CD8-positive, alpha-beta memory T cell (primary cell): ENCODE data around the gene PCDH9. TPM values are rescaled to one million over a fixed set of nuclear protein-coding genes. Genes with fewer than 3 reads are reported as not detected.

ENCODE experiments used
- CTCF ChIA-PET: fragments of 350-600 bp; sonication (Branson Sonifier 250); formaldehyde crosslinking; loops from one replicate; lab custom pipeline; 2021; ENCODE audit warnings: antibody characterized with exemption; lab: Charles Lee
- POLR2A ChIA-PET: fragments of 350-600 bp; sonication (Branson Sonifier 250); formaldehyde crosslinking; loops from one replicate; lab custom pipeline; 2021; ENCODE audit warnings: antibody characterized with exemption; lab: Charles Lee
- DNase-seq, 5 donors: peaks; one replicate each; pipeline versions ENCODE4 v3.0.0 to v3.0.0-alpha.2; 2020 to 2022; ENCODE audit warnings: mixed read lengths in 1 of 5
- H3K27ac ChIP-seq: one replicate; pipeline ENCODE4 v1.7.0; 2013; ENCODE audit warnings: low read depth, mild to moderate bottlenecking, low read length, moderate library complexity
- H3K27me3 ChIP-seq: 2 replicates; pipeline ENCODE4 v1.7.0; 2013; ENCODE audit warnings: low read length, mild to moderate bottlenecking; ENCODE audit not compliant: insufficient read depth, poor library complexity, severe bottlenecking
- H3K36me3 ChIP-seq: 2 replicates; pipeline ENCODE4 v1.7.0; 2013; ENCODE audit warnings: mild to moderate bottlenecking, low read length, moderate library complexity; ENCODE audit not compliant: insufficient read depth
- H3K4me1 ChIP-seq: 2 replicates; pipeline ENCODE4 v1.7.0; 2013; ENCODE audit warnings: mild to moderate bottlenecking, low read length, moderate library complexity; ENCODE audit not compliant: insufficient read depth
- H3K4me3 ChIP-seq: 2 replicates; pipeline ENCODE4 v1.7.0; 2013; ENCODE audit warnings: mild to moderate bottlenecking, low read length
- H3K9me3 ChIP-seq: 2 replicates; pipeline ENCODE4 v1.7.0; 2013; ENCODE audit warnings: mild to moderate bottlenecking, low read length
- H3K27ac Mint-ChIP-seq, 8 donors: one replicate each; pipeline ENCODE4 v1.8.0; 2020 to 2021; ENCODE audit warnings: mixed read lengths in 8 of 8, mild to moderate bottlenecking in 6 of 8, inconsistent platforms in 3 of 8, moderate library complexity in 3 of 8
- H3K27me3 Mint-ChIP-seq, 2 donors: one replicate each; pipeline ENCODE4 v1.8.0; 2020 to 2021; ENCODE audit warnings: mixed read lengths in 2 of 2, mild to moderate bottlenecking in 1 of 2, moderate library complexity in 1 of 2
- H3K36me3 Mint-ChIP-seq, 3 donors: one replicate each; pipeline ENCODE4 v1.8.0; 2020 to 2021; ENCODE audit warnings: mixed read lengths in 3 of 3, inconsistent platforms in 1 of 3, mild to moderate bottlenecking in 1 of 3
- H3K4me1 Mint-ChIP-seq, 3 donors: one replicate each; pipeline ENCODE4 v1.8.0; 2020 to 2021; ENCODE audit warnings: mixed read lengths in 3 of 3, inconsistent platforms in 1 of 3, mild to moderate bottlenecking in 1 of 3
- H3K4me3 Mint-ChIP-seq, 7 donors: one replicate each; pipeline ENCODE4 v1.8.0; 2020 to 2021; ENCODE audit warnings: mixed read lengths in 7 of 7, mild to moderate bottlenecking in 6 of 7, moderate library complexity in 4 of 7, inconsistent platforms in 2 of 7
- H3K9me3 Mint-ChIP-seq, 5 donors: one replicate each; pipeline ENCODE4 v1.8.0; 2020 to 2022; ENCODE audit warnings: mixed read lengths in 5 of 5, mild to moderate bottlenecking in 3 of 5, moderate library complexity in 2 of 5, inconsistent platforms in 1 of 5
- polyA plus RNA-seq: library from polyadenylated mRNA; unstranded; fragments of 300-500 nt; fragmentation: Illumina TruSeq; gene quantifications from one replicate; pipeline ENCODE4 v1.2.3, GENCODE V29; 2021
- total RNA-seq, 2 experiments: library from RNA; stranded (reverse); gene quantifications; one replicate each; pipeline ENCODE4 v1.2.3, GENCODE V29; 2021

The PCDH9 gene
- total and polyA plus RNA-seq, 3 experiments from 2014 or later, result 0.09 to 0.21 (median 0.16) TPM

- H3K27ac Mint-ChIP-seq, result no peak overlapping the region
- Histone ChIP-seq H3K4me3 (no peak overlapping the region), H3K9me3 (no peaks in the 10 kb centered on the region), H3K4me1 (no peaks in the 10 kb centered on the region), H3K36me3 (no peaks in the 10 kb centered on the region), H3K27ac (no peak overlapping the region), H3K27me3 (no peaks in the 10 kb centered on the region)
- no peak for DNase-seq
- H3K27me3 Mint-ChIP-seq, result no peaks in the 10 kb centered on the region
- CTCF ChIA-PET, result no interaction called here
- no peaks in the 10 kb centered on the region for H3K36me3 Mint-ChIP-seq
- H3K9me3 Mint-ChIP-seq, result peaks cover 2 to 19% (median 9%) of the 10 kb centered on the region in 5 donors
- H3K4me1 Mint-ChIP-seq, result no peaks in the 10 kb centered on the region
- no peak overlapping the region for H3K4me3 Mint-ChIP-seq
- POLR2A ChIA-PET, result no interaction called here
Observed at GRCh38 chr13:66663711-66664110, 566.4 kb downstream of the PCDH9 start.

- no peaks in the 10 kb centered on the region for H3K4me1 Mint-ChIP-seq
- H3K27me3 ChIP-seq, result no peaks in the 10 kb centered on the region
Observed at GRCh38 chr13:66663206-66663605, 566.9 kb downstream of the PCDH9 start.

GRCh38 chr13:66661336-66661735, 568.8 kb downstream of the PCDH9 start:
- H3K27ac ChIP-seq, result no peak overlapping the region
- CTCF ChIA-PET, result no interaction called here

More at GRCh38 chr13:66663206-66663605, 566.9 kb downstream of the PCDH9 start:
- Histone ChIP-seq H3K4me3 (no peak overlapping the region), H3K4me1 (no peaks in the 10 kb centered on the region), H3K27ac (no peak overlapping the region), H3K9me3 (no peaks in the 10 kb centered on the region), H3K36me3 (no peaks in the 10 kb centered on the region)
- Mint-ChIP-seq H3K4me3 (no peak overlapping the region), H3K27ac (no peak overlapping the region), H3K36me3 (no peaks in the 10 kb centered on the region), H3K27me3 (no peaks in the 10 kb centered on the region), H3K9me3 (peaks cover 2 to 15% (median 9%) of the 10 kb centered on the region in 5 donors)
- DNase-seq, result no peak
- CTCF ChIA-PET, result no interaction called here
- POLR2A ChIA-PET, result no interaction called here

GRCh38 chr13:66660468-66660813, 569.7 kb downstream of the PCDH9 start:
- H3K36me3 ChIP-seq, result no peaks in the 10 kb centered on the region
- no peaks in the 10 kb centered on the region for H3K9me3 ChIP-seq
- Mint-ChIP-seq H3K27me3 (no peaks in the 10 kb centered on the region), H3K36me3 (no peaks in the 10 kb centered on the region), H3K9me3 (peaks cover 2 to 17% (median 9%) of the 10 kb centered on the region in 5 donors), H3K4me3 (no peak overlapping the region), H3K4me1 (no peaks in the 10 kb centered on the region), H3K27ac (no peak overlapping the region)
- POLR2A ChIA-PET, result no interaction called here
- DNase-seq, result no peak
- no peak overlapping the region for H3K4me3 ChIP-seq
- no peaks in the 10 kb centered on the region for H3K27me3 ChIP-seq
- H3K4me1 ChIP-seq, result no peaks in the 10 kb centered on the region
- no peak overlapping the region for H3K27ac ChIP-seq
- CTCF ChIA-PET, result no interaction called here

More at GRCh38 chr13:66661336-66661735, 568.8 kb downstream of the PCDH9 start:
- no peaks in the 10 kb centered on the region for H3K4me1 Mint-ChIP-seq
- Histone ChIP-seq H3K36me3 (no peaks in the 10 kb centered on the region), H3K27me3 (no peaks in the 10 kb centered on the region), H3K4me3 (no peak overlapping the region), H3K9me3 (no peaks in the 10 kb centered on the region), H3K4me1 (no peaks in the 10 kb centered on the region)
- H3K4me3 Mint-ChIP-seq, result no peak overlapping the region
- peaks cover 0 to 17% (median 9%) of the 10 kb centered on the region in 5 donors for H3K9me3 Mint-ChIP-seq
- no peak overlapping the region for H3K27ac Mint-ChIP-seq
- H3K27me3 Mint-ChIP-seq, result no peaks in the 10 kb centered on the region
- no peak for DNase-seq
- H3K36me3 Mint-ChIP-seq, result no peaks in the 10 kb centered on the region
- POLR2A ChIA-PET, result no interaction called here

- Histone ChIP-seq H3K9me3 (no peaks in the 10 kb centered on the region), H3K27ac (no peak overlapping the region), H3K27me3 (no peaks in the 10 kb centered on the region), H3K4me1 (no peaks in the 10 kb centered on the region), H3K4me3 (no peak overlapping the region), H3K36me3 (no peaks in the 10 kb centered on the region)
- no peak overlapping the region for H3K4me3 Mint-ChIP-seq
- H3K9me3 Mint-ChIP-seq, result peaks cover 2 to 17% (median 11%) of the 10 kb centered on the region in 5 donors
- ChIA-PET CTCF (no interaction called here), POLR2A (no interaction called here)
- DNase-seq, result no peak
- no peak overlapping the region for H3K27ac Mint-ChIP-seq
- H3K36me3 Mint-ChIP-seq, result no peaks in the 10 kb centered on the region
- H3K4me1 Mint-ChIP-seq, result no peaks in the 10 kb centered on the region
- H3K27me3 Mint-ChIP-seq, result no peaks in the 10 kb centered on the region
Observed at GRCh38 chr13:66659701-66660467, 570.3 kb downstream of the PCDH9 start.

- Histone ChIP-seq H3K27me3 (no peaks in the 10 kb centered on the region), H3K4me1 (no peaks in the 10 kb centered on the region), H3K27ac (no peak overlapping the region), H3K9me3 (no peaks in the 10 kb centered on the region), H3K4me3 (no peak overlapping the region), H3K36me3 (no peaks in the 10 kb centered on the region)
- DNase-seq, result no peak
- Mint-ChIP-seq H3K27me3 (no peaks in the 10 kb centered on the region), H3K9me3 (peaks cover 2 to 17% (median 10%) of the 10 kb centered on the region in 5 donors), H3K27ac (no peak overlapping the region), H3K4me3 (no peak overlapping the region), H3K4me1 (no peaks in the 10 kb centered on the region), H3K36me3 (no peaks in the 10 kb centered on the region)
- ChIA-PET CTCF (no interaction called here), POLR2A (no interaction called here)
Observed at GRCh38 chr13:66659286-66659685, 570.9 kb downstream of the PCDH9 start.

GRCh38 chr13:66657165-66657881, 572.8 kb downstream of the PCDH9 start:
- no peaks in the 10 kb centered on the region for H3K36me3 Mint-ChIP-seq
- no peak overlapping the region for H3K4me3 Mint-ChIP-seq
- CTCF ChIA-PET, result no interaction called here
- Histone ChIP-seq H3K27me3 (no peaks in the 10 kb centered on the region), H3K27ac (no peak overlapping the region), H3K4me1 (no peaks in the 10 kb centered on the region), H3K4me3 (no peak overlapping the region), H3K9me3 (no peaks in the 10 kb centered on the region), H3K36me3 (no peaks in the 10 kb centered on the region)
- H3K27ac Mint-ChIP-seq, result no peak overlapping the region
- no peak for DNase-seq
- peaks cover 2 to 16% (median 12%) of the 10 kb centered on the region in 5 donors for H3K9me3 Mint-ChIP-seq
- POLR2A ChIA-PET, result no interaction called here
- no peaks in the 10 kb centered on the region for H3K27me3 Mint-ChIP-seq
- no peaks in the 10 kb centered on the region for H3K4me1 Mint-ChIP-seq

GRCh38 chr13:66655847-66656454, 574.2 kb downstream of the PCDH9 start:
- Histone ChIP-seq H3K27ac (no peak overlapping the region), H3K4me3 (no peak overlapping the region), H3K9me3 (no peaks in the 10 kb centered on the region), H3K4me1 (no peaks in the 10 kb centered on the region), H3K27me3 (no peaks in the 10 kb centered on the region), H3K36me3 (no peaks in the 10 kb centered on the region)
- POLR2A ChIA-PET, result no interaction called here
- Mint-ChIP-seq H3K27ac (no peak overlapping the region), H3K4me1 (no peaks in the 10 kb centered on the region), H3K36me3 (no peaks in the 10 kb centered on the region), H3K27me3 (no peaks in the 10 kb centered on the region), H3K9me3 (peaks cover 2 to 20% (median 10%) of the 10 kb centered on the region in 5 donors), H3K4me3 (no peak overlapping the region)
- DNase-seq, result no peak
- CTCF ChIA-PET, result no interaction called here
